Superior temporal gyrus (tissue), 1 donor: ENCODE data around the gene DENND5B.
"Not testable (repeated sequence)": the region's sequence is repeated elsewhere in the genome, so short reads cannot be mapped to it uniquely, and the experiment has no call there.

Experiments used
- DNase-seq: peaks from one replicate; pipeline ENCODE4 v3.0.0-alpha.2; 2016; ENCODE audit errors: extremely low spot score

Gene DENND5B

GRCh38 chr12:31557707-31558106, 33.2 kb downstream of the DENND5B start:
- no peak for DNase-seq

GRCh38 chr12:31555466-31555865, 35.5 kb downstream of the DENND5B start:
- not testable (repeated sequence) for DNase-seq

GRCh38 chr12:31550590-31550989, 40.3 kb downstream of the DENND5B start:
- DNase-seq = not testable (repeated sequence)

- no peak for DNase-seq
These were observed 54.3 kb downstream of the DENND5B start for GRCh38 chr12:31536672-31537071.

GRCh38 chr12:31533470-31533869, 57.5 kb downstream of the DENND5B start:
- DNase-seq = no peak

GRCh38 chr12:31531893-31532292, 59.0 kb downstream of the DENND5B start:
- no peak for DNase-seq

- DNase-seq = no peak
These were observed 62.8 kb downstream of the DENND5B start for GRCh38 chr12:31528095-31528494.

GRCh38 chr12:31527083-31527482, 63.9 kb downstream of the DENND5B start:
- no peak for DNase-seq

- no peak for DNase-seq
These were observed 64.8 kb downstream of the DENND5B start for GRCh38 chr12:31526158-31526546.

- DNase-seq = no peak
These were observed 65.3 kb downstream of the DENND5B start for GRCh38 chr12:31525496-31526157.

GRCh38 chr12:31524791-31525495, 66.0 kb downstream of the DENND5B start:
- DNase-seq = no peak

GRCh38 chr12:31523306-31523705, 67.6 kb downstream of the DENND5B start:
- DNase-seq = no peak

- no peak for DNase-seq
These were observed 68.3 kb downstream of the DENND5B start for GRCh38 chr12:31522607-31523006.

- no peak for DNase-seq
These were observed 69.0 kb downstream of the DENND5B start for GRCh38 chr12:31521964-31522363.

- no peak for DNase-seq
These were observed 71.4 kb downstream of the DENND5B start for GRCh38 chr12:31519511-31519910.

- peak; percentile 75 for DNase-seq
These were observed 72.2 kb downstream of the DENND5B start for GRCh38 chr12:31518680-31519227.

- no peak for DNase-seq
These were observed 72.9 kb downstream of the DENND5B start for GRCh38 chr12:31517994-31518393.

- no peak for DNase-seq
These were observed 74.2 kb downstream of the DENND5B start for GRCh38 chr12:31516702-31517101.

GRCh38 chr12:31514912-31515311, 76.0 kb downstream of the DENND5B start:
- DNase-seq = no peak

- no peak for DNase-seq
These were observed 80.9 kb downstream of the DENND5B start for GRCh38 chr12:31510034-31510433.

- no peak for DNase-seq
These were observed 82.3 kb downstream of the DENND5B start for GRCh38 chr12:31508436-31509150.

GRCh38 chr12:31507966-31508365, 83.0 kb downstream of the DENND5B start:
- DNase-seq = no peak
